ENCODE data around the gene ZNF106.

- TF ChIP-seq CTCF (IDR thresholded peaks at IDR 0.05) (no peak), ZSCAN18 (CRISPR knock-in tag; IDR thresholded peaks at IDR 0.05) (no peak), STAT6 (CRISPR knock-in tag; conservative IDR thresholded peaks at IDR 0.05; ENCODE audit: low read depth) (no peak), E2F4 (CRISPR knock-in tag; IDR thresholded peaks at IDR 0.05; ENCODE audit: borderline replicate concordance, low read depth) (no peak), ATF3 (CRISPR knock-in tag; conservative IDR thresholded peaks at IDR 0.05) (no peak)
These were observed 45.4 kb downstream of the ZNF106 start for GRCh38 chr15:42445551-42445950.
